SU-DHL-6 (cell line): ENCODE measurements around the gene ACBD4.

Experiments used
- EZH2phosphoT487 ChIP-seq: fragments of 200-600 bp; sonication (generic), shearing (Covaris generic); conservative IDR thresholded peaks from 2 replicates; pipeline ENCODE4 v1.6.1; 2018; ENCODE audit warnings: mild to moderate bottlenecking, antibody characterized with exemption, low read length, moderate library complexity, mixed read lengths
- TF ChIP-seq, protein P1 (sequence below): fragments of 200-600 bp; sonication (generic); IDR thresholded peaks from one replicate; pipeline ENCODE4 v1.5.1; 2017; ENCODE audit warnings: antibody characterized with exemption, mild to moderate bottlenecking, low read length, moderate library complexity; ENCODE audit not compliant: insufficient read depth, poor library complexity, severe bottlenecking

DNA sequence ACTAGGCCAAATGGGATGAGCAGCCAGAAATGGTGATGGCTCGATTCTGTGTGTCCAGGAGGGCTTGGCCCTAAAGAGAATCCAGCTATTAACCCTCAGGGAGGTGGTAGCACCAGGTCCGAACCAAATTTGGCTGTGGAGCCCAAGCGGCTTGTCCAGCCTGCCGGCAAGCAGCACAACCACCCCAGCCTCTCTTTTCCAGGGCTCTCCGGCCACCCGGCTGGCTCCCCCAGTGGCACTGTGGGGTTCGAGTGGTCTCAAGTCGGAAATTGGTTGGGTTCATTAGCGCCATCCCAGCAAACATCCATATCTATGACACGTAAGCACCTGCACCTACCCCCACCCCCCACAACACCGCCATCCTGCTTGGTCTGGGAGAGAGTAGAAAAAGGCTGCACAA lies 38.6 kb upstream of the ACBD4 start:
- TF ChIP-seq, protein P1, sequence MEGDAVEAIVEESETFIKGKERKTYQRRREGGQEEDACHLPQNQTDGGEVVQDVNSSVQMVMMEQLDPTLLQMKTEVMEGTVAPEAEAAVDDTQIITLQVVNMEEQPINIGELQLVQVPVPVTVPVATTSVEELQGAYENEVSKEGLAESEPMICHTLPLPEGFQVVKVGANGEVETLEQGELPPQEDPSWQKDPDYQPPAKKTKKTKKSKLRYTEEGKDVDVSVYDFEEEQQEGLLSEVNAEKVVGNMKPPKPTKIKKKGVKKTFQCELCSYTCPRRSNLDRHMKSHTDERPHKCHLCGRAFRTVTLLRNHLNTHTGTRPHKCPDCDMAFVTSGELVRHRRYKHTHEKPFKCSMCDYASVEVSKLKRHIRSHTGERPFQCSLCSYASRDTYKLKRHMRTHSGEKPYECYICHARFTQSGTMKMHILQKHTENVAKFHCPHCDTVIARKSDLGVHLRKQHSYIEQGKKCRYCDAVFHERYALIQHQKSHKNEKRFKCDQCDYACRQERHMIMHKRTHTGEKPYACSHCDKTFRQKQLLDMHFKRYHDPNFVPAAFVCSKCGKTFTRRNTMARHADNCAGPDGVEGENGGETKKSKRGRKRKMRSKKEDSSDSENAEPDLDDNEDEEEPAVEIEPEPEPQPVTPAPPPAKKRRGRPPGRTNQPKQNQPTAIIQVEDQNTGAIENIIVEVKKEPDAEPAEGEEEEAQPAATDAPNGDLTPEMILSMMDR = no peak
- no peak for TF ChIP-seq EZH2phosphoT487
